Measurements from ENCODE around the gene ARGLU1.

DNA sequence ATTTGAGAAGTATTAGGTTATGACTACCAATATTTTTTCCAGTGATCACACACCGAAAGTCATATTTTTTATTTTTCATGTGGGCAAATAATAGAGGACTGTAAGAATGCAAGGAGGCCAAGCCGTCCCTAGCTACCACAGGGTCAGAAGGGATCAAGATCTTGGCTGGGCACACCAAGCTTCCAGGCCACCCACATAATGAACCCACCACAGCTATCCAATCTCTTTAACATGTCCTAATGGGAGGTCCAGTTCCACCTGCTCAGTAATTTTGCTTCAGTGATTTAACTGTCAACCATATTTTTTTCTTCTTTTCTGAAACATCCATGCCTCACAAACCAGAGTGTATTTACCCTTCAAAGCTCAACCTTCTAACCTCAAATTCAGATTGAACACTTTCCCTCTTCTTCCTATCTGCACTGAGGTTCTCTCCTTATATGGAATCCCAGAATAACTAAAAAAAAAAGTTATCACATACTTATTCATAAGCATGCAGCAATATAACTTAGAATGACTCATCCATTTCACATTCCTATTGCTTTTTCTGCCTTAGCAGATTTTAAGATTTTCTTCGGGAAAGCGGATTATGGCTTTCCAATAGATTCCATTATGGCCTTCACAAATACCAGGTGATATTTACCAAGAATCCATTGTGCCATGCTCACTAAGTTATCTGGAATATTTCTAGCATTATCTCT, 12.2 kb downstream of the ARGLU1 start:
- TF ChIP-seq, protein P1, sequence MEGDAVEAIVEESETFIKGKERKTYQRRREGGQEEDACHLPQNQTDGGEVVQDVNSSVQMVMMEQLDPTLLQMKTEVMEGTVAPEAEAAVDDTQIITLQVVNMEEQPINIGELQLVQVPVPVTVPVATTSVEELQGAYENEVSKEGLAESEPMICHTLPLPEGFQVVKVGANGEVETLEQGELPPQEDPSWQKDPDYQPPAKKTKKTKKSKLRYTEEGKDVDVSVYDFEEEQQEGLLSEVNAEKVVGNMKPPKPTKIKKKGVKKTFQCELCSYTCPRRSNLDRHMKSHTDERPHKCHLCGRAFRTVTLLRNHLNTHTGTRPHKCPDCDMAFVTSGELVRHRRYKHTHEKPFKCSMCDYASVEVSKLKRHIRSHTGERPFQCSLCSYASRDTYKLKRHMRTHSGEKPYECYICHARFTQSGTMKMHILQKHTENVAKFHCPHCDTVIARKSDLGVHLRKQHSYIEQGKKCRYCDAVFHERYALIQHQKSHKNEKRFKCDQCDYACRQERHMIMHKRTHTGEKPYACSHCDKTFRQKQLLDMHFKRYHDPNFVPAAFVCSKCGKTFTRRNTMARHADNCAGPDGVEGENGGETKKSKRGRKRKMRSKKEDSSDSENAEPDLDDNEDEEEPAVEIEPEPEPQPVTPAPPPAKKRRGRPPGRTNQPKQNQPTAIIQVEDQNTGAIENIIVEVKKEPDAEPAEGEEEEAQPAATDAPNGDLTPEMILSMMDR (IDR thresholded peaks at IDR 0.05), result no peak
- TF ChIP-seq POLR2AphosphoS5 (IDR thresholded peaks at IDR 0.05), result no peak
- TF ChIP-seq EP300 (IDR thresholded peaks at IDR 0.05), result no peak
